Gastroesophageal sphincter (tissue), 4 donors: Measurements from ENCODE around the gene SCUBE3. TPM values are rescaled to one million over a fixed set of nuclear protein-coding genes. Genes with fewer than 3 reads are reported as not detected.

Experiments used
- ATAC-seq: fragments of 150-250 bp; one replicate; pipeline ENCODE4 v1.9.1; 2016; ENCODE audit warnings: mild to moderate bottlenecking, moderate library complexity
- H3K27ac ChIP-seq, 4 donors: fragments of 200-600 bp; sonication (generic) in 3 of 4; 1 replicate in 3 of 4; 2 replicates in 1 of 4; pipeline ENCODE4 v1.5.1; 2016 to 2019
- H3K27me3 ChIP-seq: fragments of 200-600 bp; sonication (generic); one replicate; pipeline ENCODE4 v1.5.1; 2019
- H3K36me3 ChIP-seq, 2 donors: fragments of 200-600 bp; sonication (generic); one replicate each; pipeline ENCODE4 v1.5.1; 2019; ENCODE audit warnings: control low read depth in 1 of 2
- H3K4me1 ChIP-seq, 3 donors: fragments of 200-600 bp; sonication (generic); 1 replicate in 2 of 3; 2 replicates in 1 of 3; pipeline ENCODE4 v1.5.1; 2016 to 2019; ENCODE audit warnings: control low read depth in 2 of 3
- H3K4me3 ChIP-seq, 2 donors: fragments of 200-600 bp; sonication (generic); one replicate each; pipeline ENCODE4 v1.5.1; 2019; ENCODE audit warnings: mild to moderate bottlenecking in 1 of 2, moderate library complexity in 1 of 2
- H3K9me3 ChIP-seq, 3 donors: fragments of 200-600 bp; sonication (generic); one replicate each; pipeline ENCODE4 v1.5.1; 2017 to 2019; ENCODE audit warnings: control low read depth in 2 of 3
- CTCF ChIP-seq, 4 experiments: fragments of 200-600 bp in 2 of 4; fragments of 450-650 bp in 2 of 4; sonication (generic) in 1 of 4; IDR thresholded peaks; one replicate each; pipeline ENCODE4 v1.5.1; 2017 to 2019; ENCODE audit warnings: antibody characterized with exemption in 4 of 4, mild to moderate bottlenecking in 2 of 4, moderate library complexity in 2 of 4
- EP300 ChIP-seq: sonication (generic); formaldehyde crosslinking; IDR thresholded peaks from one replicate; pipeline ENCODE4 v1.6.1; 2017; ENCODE audit warnings: antibody characterized with exemption, mild to moderate bottlenecking
- POLR2A ChIP-seq, 2 donors: fragments of 450-650 bp; IDR thresholded peaks; one replicate each; pipeline ENCODE4 v1.6.1; 2017; ENCODE audit warnings: antibody characterized with exemption in 2 of 2, mild to moderate bottlenecking in 2 of 2, moderate library complexity in 1 of 2
- POLR2AphosphoS5 ChIP-seq: sonication (generic); formaldehyde crosslinking; IDR thresholded peaks from one replicate; pipeline ENCODE4 v1.6.1; 2017; ENCODE audit warnings: antibody characterized with exemption
- WGBS, 2 donors: methylation state at CpG; one replicate each; pipeline ENCODE4 v1.1.5; 2018; ENCODE audit warnings: low coverage in 1 of 2; 5-methylcytosine and 5-hydroxymethylcytosine counted together
- total RNA-seq, 4 donors: library from RNA; depleted of rRNA; stranded (reverse); fragments of >200 nt; gene quantifications; one replicate each; pipeline ENCODE4 v1.1.0, GENCODE V29; 2016

The SCUBE3 gene
- total RNA-seq, 4 donors from 2014 or later, result 1.4 to 7.2 (median 3.0) TPM

GRCh38 chr6:35170891-35171290, 42.9 kb upstream of the SCUBE3 start:
- WGBS, 2 donors, result 82 to 100% methylated on average over 1 to 3 of the region's 3 CpGs
- Histone ChIP-seq H3K4me3 (no peak overlapping the region), H3K27ac (no peak overlapping the region), H3K9me3 (no peaks in the 10 kb centered on the region), H3K27me3 (no peaks in the 10 kb centered on the region), H3K4me1 (no peaks in the 10 kb centered on the region), H3K36me3 (no peaks in the 10 kb centered on the region)
- TF ChIP-seq EP300 (no peak), POLR2AphosphoS5 (no peak), POLR2A (IDR thresholded peaks at IDR 0.05) (no peak), CTCF (IDR thresholded peaks at IDR 0.05) (no peak)
- ATAC-seq, result no peak

- Histone ChIP-seq H3K4me1 (no peaks in the 10 kb centered on the region), H3K36me3 (no peaks in the 10 kb centered on the region)
- TF ChIP-seq CTCF (IDR thresholded peaks at IDR 0.05), result no peak
- TF ChIP-seq POLR2AphosphoS5, result no peak
- TF ChIP-seq POLR2A (IDR thresholded peaks at IDR 0.05), result no peak
- no peak for TF ChIP-seq EP300
These were observed 40.7 kb upstream of the SCUBE3 start for GRCh38 chr6:35173044-35173426.

GRCh38 chr6:35173427-35174087, 40.2 kb upstream of the SCUBE3 start:
- 63 to 76% methylated on average over 3 to 4 of the region's 7 CpGs for whole genome bisulfite sequencing, 2 donors
- no peak overlapping the region for H3K4me3 ChIP-seq
- H3K36me3 ChIP-seq, result no peaks in the 10 kb centered on the region
- H3K27me3 ChIP-seq, result no peaks in the 10 kb centered on the region
- no peaks in the 10 kb centered on the region for H3K9me3 ChIP-seq
- no peak overlapping the region for H3K27ac ChIP-seq
- ATAC-seq, result no peak
- no peaks in the 10 kb centered on the region for H3K4me1 ChIP-seq
- TF ChIP-seq POLR2AphosphoS5, result no peak
- TF ChIP-seq EP300, result no peak
- TF ChIP-seq CTCF (IDR thresholded peaks at IDR 0.05), result no peak
- TF ChIP-seq POLR2A (IDR thresholded peaks at IDR 0.05), result no peak

More at GRCh38 chr6:35173044-35173426, 40.7 kb upstream of the SCUBE3 start:
- no peak overlapping the region for H3K27ac ChIP-seq
- H3K9me3 ChIP-seq, result no peaks in the 10 kb centered on the region
- H3K27me3 ChIP-seq, result no peaks in the 10 kb centered on the region
- 67 to 74% methylated on average over 3 to 5 of the region's 5 CpGs for WGBS, 2 donors
- no peak for ATAC-seq
- no peak overlapping the region for H3K4me3 ChIP-seq

GRCh38 chr6:35174088-35174434, 39.7 kb upstream of the SCUBE3 start:
- TF ChIP-seq CTCF (IDR thresholded peaks at IDR 0.05), result no peak
- no peak for TF ChIP-seq EP300
- TF ChIP-seq POLR2AphosphoS5, result no peak
- no peak for TF ChIP-seq POLR2A (IDR thresholded peaks at IDR 0.05)
- no peaks in the 10 kb centered on the region for H3K4me1 ChIP-seq
- H3K27me3 ChIP-seq, result no peaks in the 10 kb centered on the region
- no peaks in the 10 kb centered on the region for H3K9me3 ChIP-seq
- H3K4me3 ChIP-seq, result no peak overlapping the region
- ATAC-seq, result no peak
- no peaks in the 10 kb centered on the region for H3K36me3 ChIP-seq
- no peak overlapping the region for H3K27ac ChIP-seq
- WGBS, 2 donors, result 60 to 100% methylated on average over 1 of the region's 2 CpGs

- H3K9me3 ChIP-seq, result no peaks in the 10 kb centered on the region
- no peak for TF ChIP-seq CTCF (IDR thresholded peaks at IDR 0.05)
- 93% methylated on average over 3 to 4 of the region's 4 CpGs for WGBS, 2 donors
- H3K4me1 ChIP-seq, result no peaks in the 10 kb centered on the region
- H3K4me3 ChIP-seq, result no peak overlapping the region
- H3K36me3 ChIP-seq, result no peaks in the 10 kb centered on the region
- H3K27me3 ChIP-seq, result no peaks in the 10 kb centered on the region
- no peak overlapping the region for H3K27ac ChIP-seq
- no peak for ATAC-seq
These were observed 39.3 kb upstream of the SCUBE3 start for GRCh38 chr6:35174501-35174900.
